ENCODE data around the gene CST4. TPM values are rescaled to one million over a fixed set of nuclear protein-coding genes. Genes with fewer than 3 reads are reported as not detected.
A peak's percentile ranks its signal among the peaks of the same experiment; 100 is the strongest.

CST4 gene
- total RNA-seq, 2 donors from 2014 or later = not detected

DNA sequence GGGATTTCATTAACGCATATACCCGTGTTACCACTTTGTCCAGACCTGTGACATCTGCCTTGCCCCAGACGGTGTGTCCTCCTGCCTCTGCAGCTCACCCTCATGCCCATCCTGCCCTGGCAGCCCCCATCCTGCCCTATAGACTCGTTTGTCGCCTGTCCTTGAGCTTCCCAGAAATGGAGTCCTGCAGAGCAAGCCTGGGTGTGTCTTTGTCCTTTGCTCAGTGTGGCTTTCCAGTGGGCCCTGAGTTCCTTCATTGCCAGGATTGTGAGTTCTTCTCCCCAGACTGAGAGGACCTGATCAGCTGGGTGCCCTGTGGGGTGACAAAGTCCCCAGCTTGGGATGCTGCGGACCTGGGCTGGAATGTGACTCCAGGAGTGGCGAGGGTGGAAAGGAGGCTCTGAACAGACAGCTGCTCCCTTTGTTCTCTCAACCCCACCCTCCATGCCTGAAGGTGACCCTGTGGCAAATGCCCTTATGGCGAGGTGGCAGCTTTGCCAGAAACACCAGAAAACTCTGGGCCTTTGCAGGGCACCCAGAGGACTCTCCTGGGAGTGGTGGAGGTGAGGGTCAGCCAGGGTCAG, 48.7 kb downstream of the CST4 start:
- ATAC-seq (ENCODE audit: insufficient number of reproducible peaks, low FRiP score, low read depth) (no peak), DNase-seq (ENCODE audit: low spot score) (no peak)
- Histone ChIP-seq H3K9me3 (no peaks in the 10 kb centered on the region), H3K27me3 (replicated peaks; ENCODE audit: insufficient read depth) (no peaks in the 10 kb centered on the region), H3K27ac (no peak overlapping the region), H3K4me3 (no peak overlapping the region), H3K4me1 (ENCODE audit: control insufficient read depth in 1 of 2, low read depth in 2 of 2) (peaks cover 16 to 18% of the 10 kb centered on the region in 2 donors), H3K36me3 (no peaks in the 10 kb centered on the region)
- TF ChIP-seq, protein P1, sequence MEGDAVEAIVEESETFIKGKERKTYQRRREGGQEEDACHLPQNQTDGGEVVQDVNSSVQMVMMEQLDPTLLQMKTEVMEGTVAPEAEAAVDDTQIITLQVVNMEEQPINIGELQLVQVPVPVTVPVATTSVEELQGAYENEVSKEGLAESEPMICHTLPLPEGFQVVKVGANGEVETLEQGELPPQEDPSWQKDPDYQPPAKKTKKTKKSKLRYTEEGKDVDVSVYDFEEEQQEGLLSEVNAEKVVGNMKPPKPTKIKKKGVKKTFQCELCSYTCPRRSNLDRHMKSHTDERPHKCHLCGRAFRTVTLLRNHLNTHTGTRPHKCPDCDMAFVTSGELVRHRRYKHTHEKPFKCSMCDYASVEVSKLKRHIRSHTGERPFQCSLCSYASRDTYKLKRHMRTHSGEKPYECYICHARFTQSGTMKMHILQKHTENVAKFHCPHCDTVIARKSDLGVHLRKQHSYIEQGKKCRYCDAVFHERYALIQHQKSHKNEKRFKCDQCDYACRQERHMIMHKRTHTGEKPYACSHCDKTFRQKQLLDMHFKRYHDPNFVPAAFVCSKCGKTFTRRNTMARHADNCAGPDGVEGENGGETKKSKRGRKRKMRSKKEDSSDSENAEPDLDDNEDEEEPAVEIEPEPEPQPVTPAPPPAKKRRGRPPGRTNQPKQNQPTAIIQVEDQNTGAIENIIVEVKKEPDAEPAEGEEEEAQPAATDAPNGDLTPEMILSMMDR (IDR thresholded peaks at IDR 0.05) = no peak

DNA sequence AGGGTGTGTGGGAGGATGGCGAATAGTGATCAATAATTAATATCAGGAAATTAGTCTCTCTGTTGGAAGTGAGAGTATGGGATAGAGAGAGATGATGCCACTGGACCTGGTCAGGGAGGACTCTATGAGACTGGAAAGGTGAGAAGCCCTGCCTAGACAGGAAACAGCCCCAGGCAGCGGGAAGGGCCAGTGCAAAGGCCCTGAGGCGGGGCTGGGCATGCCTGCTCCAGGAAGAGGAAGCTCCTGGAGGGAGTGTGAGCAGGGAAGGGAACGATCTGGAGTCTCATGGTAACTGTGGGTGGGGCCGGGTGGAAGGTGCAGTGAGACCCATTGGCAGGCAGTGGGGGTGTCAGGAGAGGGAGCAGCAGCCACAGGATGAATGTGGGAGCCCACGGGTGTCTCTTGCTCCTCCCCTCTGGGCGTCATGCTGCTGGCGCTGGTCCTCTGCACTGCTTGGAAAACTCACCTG, 49.3 kb downstream of the CST4 start:
- no peaks in the 10 kb centered on the region for H3K9me3 ChIP-seq
- TF ChIP-seq, protein P1 (IDR thresholded peaks at IDR 0.05) = no peak
- H3K27me3 ChIP-seq (replicated peaks; ENCODE audit: insufficient read depth) = no peaks in the 10 kb centered on the region
- no peak overlapping the region for H3K27ac ChIP-seq
- no peak for ATAC-seq (ENCODE audit: insufficient number of reproducible peaks, low FRiP score, low read depth)
- H3K4me3 ChIP-seq = no peak overlapping the region
- H3K36me3 ChIP-seq = no peaks in the 10 kb centered on the region
- peaks cover 22 to 23% of the 10 kb centered on the region in 2 donors for H3K4me1 ChIP-seq (ENCODE audit: control insufficient read depth in 1 of 2, low read depth in 2 of 2)
- no peak for DNase-seq (ENCODE audit: low spot score)

DNA sequence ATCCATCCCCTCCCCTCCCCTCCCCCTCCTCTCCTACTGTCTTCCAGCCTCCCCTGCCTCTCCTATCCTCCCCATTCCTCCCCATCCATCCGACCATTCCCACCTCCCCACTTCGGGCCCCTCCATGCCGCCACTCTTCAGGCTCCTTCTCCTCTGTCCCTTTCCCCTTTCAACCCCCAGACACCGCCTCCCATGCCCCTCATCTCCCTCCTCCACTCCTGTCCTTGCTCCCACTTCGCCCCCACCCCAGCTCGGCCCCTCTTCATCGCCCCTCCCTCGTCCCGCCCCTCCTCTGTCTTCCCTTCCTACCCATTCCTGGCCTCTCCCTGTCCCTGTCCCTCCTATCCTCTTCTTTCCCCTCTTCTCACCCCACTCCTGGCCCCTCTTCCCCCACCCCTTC, 50.5 kb downstream of the CST4 start:
- TF ChIP-seq, protein P1 (IDR thresholded peaks at IDR 0.05) = no peak
- Histone ChIP-seq H3K9me3 (no peaks in the 10 kb centered on the region), H3K36me3 (peaks cover 5% of the 10 kb centered on the region), H3K27ac (peak overlapping the region; percentile 37 to 38), H3K27me3 (replicated peaks; ENCODE audit: insufficient read depth) (no peaks in the 10 kb centered on the region), H3K4me1 (ENCODE audit: control insufficient read depth in 1 of 2, low read depth in 2 of 2) (peaks cover 23 to 29% of the 10 kb centered on the region in 2 donors), H3K4me3 (no peak overlapping the region)
- no peak for ATAC-seq (ENCODE audit: insufficient number of reproducible peaks, low FRiP score, low read depth)
- DNase-seq (ENCODE audit: low spot score) = no peak

DNA sequence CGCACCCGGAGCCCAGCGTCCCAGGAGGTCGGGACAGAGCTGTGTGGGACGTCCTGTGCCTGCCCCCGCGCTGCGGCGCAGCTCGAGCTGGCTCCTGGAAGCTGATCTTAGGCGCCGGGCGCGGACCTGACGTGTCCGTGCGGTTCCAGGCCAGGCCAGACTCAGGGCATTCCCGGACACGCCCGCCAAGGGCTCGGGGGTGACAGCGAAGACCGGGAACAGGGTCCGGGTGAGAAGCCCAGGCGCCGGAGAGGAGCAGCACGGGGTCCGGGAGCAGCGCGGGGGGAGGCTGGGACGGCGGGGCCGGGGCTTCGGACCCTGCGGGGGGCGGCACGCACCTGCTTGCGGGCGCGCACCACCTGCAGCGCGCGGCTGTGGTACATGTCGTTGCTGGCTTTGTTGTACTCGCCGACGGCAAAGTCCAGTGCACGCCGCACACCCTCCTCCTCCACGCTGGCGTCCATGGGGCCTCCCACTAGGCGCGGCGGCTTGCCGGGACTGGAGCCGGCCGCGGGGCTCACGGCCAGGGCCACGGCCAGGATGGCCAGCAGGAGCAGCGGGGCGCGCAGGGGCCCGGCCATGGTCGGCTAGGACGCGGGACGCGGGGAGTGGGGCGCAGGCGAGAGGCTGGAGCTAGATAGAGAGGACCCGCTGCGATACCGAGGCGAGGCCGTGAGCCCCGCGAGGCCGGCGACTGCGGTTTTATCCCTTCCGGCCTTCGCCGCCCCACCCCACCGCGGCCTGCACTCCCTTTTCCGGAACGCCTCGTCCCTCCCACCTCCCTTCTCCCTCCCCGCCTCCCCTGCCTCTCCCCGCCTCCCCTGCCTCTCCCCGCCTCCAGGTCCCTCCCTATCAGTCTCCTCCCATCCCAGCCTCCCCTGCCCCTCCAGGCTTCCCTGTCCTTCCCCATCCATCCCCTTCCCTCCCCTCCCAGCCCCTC, 51.3 kb downstream of the CST4 start, which contains the start of gene CST3:
TSS of gene CST3 (minus strand) at position 674 of the 940 bp plus-strand sequence. CDS start at position 581, 93 bp downstream.
- DNase-seq (ENCODE audit: low spot score) (peak; percentile 74), ATAC-seq (ENCODE audit: insufficient number of reproducible peaks, low FRiP score, low read depth) (peak; percentile 64)
- Histone ChIP-seq H3K4me3 (peak within 1 kb of the TSS; percentile 99), H3K36me3 (peaks cover 12% of the 10 kb centered on the region), H3K27me3 (replicated peaks; ENCODE audit: insufficient read depth) (no peaks in the 10 kb centered on the region), H3K9me3 (no peaks in the 10 kb centered on the region), H3K4me1 (ENCODE audit: control insufficient read depth in 1 of 2, low read depth in 2 of 2) (peaks cover 23 to 29% of the 10 kb centered on the region in 2 donors), H3K27ac (peak within 1 kb of the TSS; percentile 98 to 100)
- TF ChIP-seq, protein P1 (IDR thresholded peaks at IDR 0.05) = peak; percentile 8

DNA sequence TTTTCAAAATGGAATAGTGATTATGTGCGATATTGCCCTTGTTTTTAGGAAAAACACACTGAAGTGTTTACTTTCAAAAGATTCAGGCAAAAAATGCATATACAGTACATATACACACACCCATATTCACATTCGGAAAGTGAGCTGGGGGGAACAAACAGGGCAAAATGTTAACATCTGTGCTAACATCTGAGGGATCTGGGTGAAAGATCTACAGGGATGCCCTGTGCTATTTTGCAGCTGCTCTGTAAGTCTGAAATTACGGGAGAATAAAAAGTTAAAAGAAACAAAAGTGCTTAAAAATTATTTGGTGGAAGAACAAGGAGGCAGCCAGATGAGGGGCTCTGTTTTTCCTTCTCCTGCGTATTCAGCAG, 51.9 kb downstream of the CST4 start:
- Histone ChIP-seq H3K27me3 (replicated peaks; ENCODE audit: insufficient read depth) (no peaks in the 10 kb centered on the region), H3K27ac (peak overlapping the region; percentile 98 to 100), H3K4me1 (ENCODE audit: control insufficient read depth in 1 of 2, low read depth in 2 of 2) (peaks cover 19 to 29% of the 10 kb centered on the region in 2 donors), H3K9me3 (no peaks in the 10 kb centered on the region), H3K36me3 (peaks cover 16% of the 10 kb centered on the region), H3K4me3 (peak overlapping the region; percentile 99)
- ATAC-seq (ENCODE audit: insufficient number of reproducible peaks, low FRiP score, low read depth) (no peak), DNase-seq (ENCODE audit: low spot score) (no peak)
- TF ChIP-seq, protein P1 (IDR thresholded peaks at IDR 0.05) = no peak

All from thoracic aorta (tissue), 2 donors.